GM19351 (cell line): ENCODE results near the gene CERK.

Source experiments
- ATAC-seq: cut with Tn5 transposase; IDR thresholded peaks from one replicate; pipeline ENCODE4 v1.9.1; 2021; ENCODE audit warnings: mild to moderate bottlenecking, moderate library complexity; ENCODE audit not compliant: unreplicated experiment

CERK gene

GRCh38 chr22:46679706-46680269, 58.3 kb downstream of the CERK start:
- no peak for ATAC-seq

GRCh38 chr22:46678785-46679700, 59.0 kb downstream of the CERK start:
- ATAC-seq = no peak

- no peak for ATAC-seq
Measured at GRCh38 chr22:46678003-46678657, 59.9 kb downstream of the CERK start.

- no peak for ATAC-seq
Measured at GRCh38 chr22:46677323-46678002, 60.6 kb downstream of the CERK start.

- ATAC-seq = no peak
Measured at GRCh38 chr22:46676881-46677280, 61.2 kb downstream of the CERK start.

GRCh38 chr22:46676479-46676878, 61.6 kb downstream of the CERK start:
- no peak for ATAC-seq

- no peak for ATAC-seq
Measured at GRCh38 chr22:46675938-46676337, 62.1 kb downstream of the CERK start.

GRCh38 chr22:46675479-46675878, 62.6 kb downstream of the CERK start:
- ATAC-seq = no peak

- no peak for ATAC-seq
Measured at GRCh38 chr22:46674906-46675305, 63.1 kb downstream of the CERK start.

GRCh38 chr22:46674367-46674781, 63.7 kb downstream of the CERK start:
- ATAC-seq = no peak

GRCh38 chr22:46673662-46674236, 64.3 kb downstream of the CERK start:
- no peak for ATAC-seq

GRCh38 chr22:46673205-46673604, 64.8 kb downstream of the CERK start:
- no peak for ATAC-seq

- ATAC-seq = no peak
Measured at GRCh38 chr22:46672731-46673130, 65.3 kb downstream of the CERK start.

GRCh38 chr22:46671824-46672432, 66.1 kb downstream of the CERK start:
- ATAC-seq = no peak

GRCh38 chr22:46669201-46669600, 68.9 kb downstream of the CERK start:
- ATAC-seq = no peak

GRCh38 chr22:46668116-46668515, 69.9 kb downstream of the CERK start:
- ATAC-seq = no peak

GRCh38 chr22:46667245-46667623, 70.8 kb downstream of the CERK start:
- ATAC-seq = no peak

- no peak for ATAC-seq
Measured at GRCh38 chr22:46666577-46667244, 71.3 kb downstream of the CERK start.

GRCh38 chr22:46665751-46666280, 72.2 kb downstream of the CERK start:
- ATAC-seq = no peak
